C1 segment of cervical spinal cord (tissue), 14 donors: ENCODE measurements around the gene TM9SF2.

Experiments
- DNase-seq, 14 donors: peaks; one replicate each; lab custom pipeline; 2025; lab: John Stamatoyannopoulos, UW

Gene TM9SF2

GRCh38 chr13:99495466-99496183 lies 5.6 kb upstream of the TM9SF2 start:
- peak in 1 of 14 donors; percentile 12 for DNase-seq

- DNase-seq, result peak in 11 of 14 donors; percentile 14 to 52 (median 34)
These were observed 4.8 kb upstream of the TM9SF2 start for GRCh38 chr13:99496184-99497142.

- DNase-seq, result peak; percentile 64 to 99 (median 91)
These were observed 2.8 kb upstream of the TM9SF2 start for GRCh38 chr13:99498171-99499161.

- DNase-seq, result no peak
These were observed 461 bp upstream of the TM9SF2 start for GRCh38 chr13:99500839-99501183.

- DNase-seq, result peak in 1 of 14 donors; percentile 36
These were observed 603 bp downstream of the TM9SF2 start for GRCh38 chr13:99501848-99502301.

GRCh38 chr13:99505814-99506269 lies 4.6 kb downstream of the TM9SF2 start:
- no peak for DNase-seq

GRCh38 chr13:99506634-99507033 lies 5.4 kb downstream of the TM9SF2 start:
- no peak for DNase-seq

- DNase-seq, result no peak
These were observed 5.8 kb downstream of the TM9SF2 start for GRCh38 chr13:99507054-99507453.

- DNase-seq, result no peak
These were observed 6.3 kb downstream of the TM9SF2 start for GRCh38 chr13:99507551-99507950.

GRCh38 chr13:99507986-99508385 lies 6.7 kb downstream of the TM9SF2 start:
- no peak for DNase-seq

- no peak for DNase-seq
These were observed 8.2 kb downstream of the TM9SF2 start for GRCh38 chr13:99509479-99509878.

- DNase-seq, result no peak
These were observed 13.5 kb downstream of the TM9SF2 start for GRCh38 chr13:99514801-99515200.

- no peak for DNase-seq
These were observed 15.1 kb downstream of the TM9SF2 start for GRCh38 chr13:99516153-99516929.

GRCh38 chr13:99517577-99517976 lies 16.3 kb downstream of the TM9SF2 start:
- DNase-seq, result no peak

- no peak for DNase-seq
These were observed 16.7 kb downstream of the TM9SF2 start for GRCh38 chr13:99517984-99518383.

GRCh38 chr13:99522298-99522697 lies 21.0 kb downstream of the TM9SF2 start:
- no peak for DNase-seq

- DNase-seq, result no peak
These were observed 22.6 kb downstream of the TM9SF2 start for GRCh38 chr13:99523838-99524237.

- DNase-seq, result no peak
These were observed 24.7 kb downstream of the TM9SF2 start for GRCh38 chr13:99525967-99526366.

- no peak for DNase-seq
These were observed 25.3 kb downstream of the TM9SF2 start for GRCh38 chr13:99526549-99526948.

- no peak for DNase-seq
These were observed 26.0 kb downstream of the TM9SF2 start for GRCh38 chr13:99527301-99527700.
